Measurements from ENCODE around the gene TFPT. TPM values are rescaled to one million over a fixed set of nuclear protein-coding genes. Genes with fewer than 3 reads are reported as not detected.

TFPT gene
- total and polyA plus RNA-seq, 2 donors (not counting 1 experiment from before 2014, with no cell fraction given), result 9.0 to 19.2 TPM

GRCh38 chr19:54137699-54138488 is 22.4 kb upstream of the TFPT start, which contains the start of gene CNOT3:
CNOT3 (plus strand) TSS chr19:54137762; CDS start chr19:54142979, 5,217 bp downstream.
- Histone ChIP-seq H3K36me3 (ENCODE audit: control insufficient read depth, insufficient read depth, low read length) (peaks cover 6% of the 10 kb centered on the region), H3K4me3 (replicated peaks in 1 of 4; ENCODE audit: control extremely low read depth in 1 of 4, insufficient read depth in 1 of 4, low read depth in 3 of 4, low read length in 4 of 4) (peak within 1 kb of the TSS; percentile 70 to 84 (median 79)), H3K27ac (ENCODE audit: insufficient read depth, low read length) (peak within 1 kb of the TSS; percentile 90), H3K9ac (ENCODE audit: insufficient read depth, low read length) (peak within 1 kb of the TSS; percentile 97), H3K4me1 (ENCODE audit: control insufficient read depth, extremely low read depth, insufficient read depth, low read length) (peaks cover 17% of the 10 kb centered on the region), H3K79me2 (ENCODE audit: control insufficient read depth, insufficient read depth, low read length) (peaks cover 51% of the 10 kb centered on the region), H2AFZ (ENCODE audit: low read length) (peak within 1 kb of the TSS; percentile 95), H4K20me1 (ENCODE audit: control insufficient read depth, extremely low read depth, insufficient read depth, low read length) (no peaks in the 10 kb centered on the region), H3K27me3 (ENCODE audit: control insufficient read depth, insufficient read depth, low read length) (no peaks in the 10 kb centered on the region), H3K4me2 (ENCODE audit: extremely low read depth, insufficient read depth, low read length) (peak within 1 kb of the TSS; percentile 99), H3K9me3 (ENCODE audit: control insufficient read depth, insufficient read depth, low read depth, low read length) (no peaks in the 10 kb centered on the region)
- TF ChIP-seq EZH2 (IDR thresholded peaks at IDR 0.05; ENCODE audit: low read length, missing control alignments) (no peak), CTCF (conservative IDR thresholded peaks at IDR 0.05 in 1 of 2, IDR thresholded peaks at IDR 0.05 in 1 of 2; ENCODE audit: low read depth in 1 of 2, low read length in 2 of 2) (no peak)
- DNase-seq (ENCODE audit: low read depth in 2 of 2), result no peak

GRCh38 chr19:54136864-54137698 is 21.6 kb upstream of the TFPT start:
- no peaks in the 10 kb centered on the region for H4K20me1 ChIP-seq (ENCODE audit: control insufficient read depth, extremely low read depth, insufficient read depth, low read length)
- H3K27me3 ChIP-seq (ENCODE audit: control insufficient read depth, insufficient read depth, low read length), result no peaks in the 10 kb centered on the region
- no peaks in the 10 kb centered on the region for H3K9me3 ChIP-seq (ENCODE audit: control insufficient read depth, insufficient read depth, low read depth, low read length)
- TF ChIP-seq CTCF (conservative IDR thresholded peaks at IDR 0.05 in 1 of 2, IDR thresholded peaks at IDR 0.05 in 1 of 2; ENCODE audit: low read depth in 1 of 2, low read length in 2 of 2), result no peak
- TF ChIP-seq EZH2 (IDR thresholded peaks at IDR 0.05; ENCODE audit: low read length, missing control alignments), result no peak
- H3K4me3 ChIP-seq (replicated peaks in 1 of 4; ENCODE audit: control extremely low read depth in 1 of 4, insufficient read depth in 1 of 4, low read depth in 3 of 4, low read length in 4 of 4), result peak overlapping the region; percentile 70 to 84 (median 79)
- H3K4me2 ChIP-seq (ENCODE audit: extremely low read depth, insufficient read depth, low read length), result peak overlapping the region; percentile 99
- peak overlapping the region; percentile 95 for H2AFZ ChIP-seq (ENCODE audit: low read length)
- H3K36me3 ChIP-seq (ENCODE audit: control insufficient read depth, insufficient read depth, low read length), result peaks cover 5% of the 10 kb centered on the region
- peak; percentile 100 for DNase-seq (ENCODE audit: low read depth in 2 of 2)
- peak overlapping the region; percentile 90 for H3K27ac ChIP-seq (ENCODE audit: insufficient read depth, low read length)
- H3K79me2 ChIP-seq (ENCODE audit: control insufficient read depth, insufficient read depth, low read length), result peaks cover 44% of the 10 kb centered on the region
- peaks cover 15% of the 10 kb centered on the region for H3K4me1 ChIP-seq (ENCODE audit: control insufficient read depth, extremely low read depth, insufficient read depth, low read length)
- H3K9ac ChIP-seq (ENCODE audit: insufficient read depth, low read length), result peak overlapping the region; percentile 97
